ENCODE measurements around the gene ELOVL6.
A peak's percentile ranks its signal among the peaks of the same experiment; 100 is the strongest.

Gene ELOVL6

DNA sequence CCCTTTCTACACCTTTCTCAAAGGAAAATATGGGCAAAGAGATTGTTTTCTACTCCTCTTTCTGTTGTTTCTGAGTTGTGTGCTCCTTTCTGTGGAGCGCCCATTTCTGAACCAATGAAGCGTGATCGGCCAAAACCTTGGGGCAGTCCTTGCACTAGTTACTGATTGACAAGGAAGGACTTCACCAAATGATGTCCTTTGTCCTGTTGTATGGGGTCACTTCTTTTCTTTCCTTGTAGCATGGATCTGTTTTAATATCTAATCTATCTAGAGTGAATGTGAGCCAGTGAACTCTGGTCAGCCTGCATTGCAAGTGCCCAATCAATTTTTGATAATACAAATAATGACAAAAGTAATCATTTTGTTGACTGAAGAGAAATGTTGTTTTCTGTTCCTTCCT lies 191.2 kb downstream of the ELOVL6 start:
- Histone ChIP-seq H3K9ac (no peak overlapping the region), H3K9me3 (no peaks in the 10 kb centered on the region), H4K20me1 (no peaks in the 10 kb centered on the region), H3K36me3 (no peaks in the 10 kb centered on the region), H3K4me1 (peaks cover 18% of the 10 kb centered on the region), H3K4me2 (0 out of 2 replicates have a peak overlapping the region, but pooled peaks have one; percentile 18), H3K27me3 (no peaks in the 10 kb centered on the region), H3K27ac (no peak overlapping the region), H3K4me3 (no peak overlapping the region)
- TF ChIP-seq Cebpa-rat (IDR thresholded peaks at IDR 0.05) = no peak

- no peaks in the 10 kb centered on the region for H4K20me1 ChIP-seq
- no peaks in the 10 kb centered on the region for H3K27me3 ChIP-seq
- H3K9ac ChIP-seq = no peak overlapping the region
- H3K36me3 ChIP-seq = no peaks in the 10 kb centered on the region
- H3K4me2 ChIP-seq = no peak overlapping the region; the same call in 1 of the 2 replicates
- no peak overlapping the region for H3K27ac ChIP-seq
- H3K4me1 ChIP-seq = peaks cover 18% of the 10 kb centered on the region
- no peaks in the 10 kb centered on the region for H3K9me3 ChIP-seq
- H3K4me3 ChIP-seq = no peak overlapping the region
- TF ChIP-seq Cebpa-rat (IDR thresholded peaks at IDR 0.05) = no peak
Measured at GRCh38 chr4:110005461-110006056, 192.9 kb downstream of the ELOVL6 start.

- H3K4me2 ChIP-seq = no peak overlapping the region
- H3K36me3 ChIP-seq = no peaks in the 10 kb centered on the region
- peaks cover 28% of the 10 kb centered on the region for H3K4me1 ChIP-seq
- TF ChIP-seq Cebpa-rat (IDR thresholded peaks at IDR 0.05) = no peak
- no peak overlapping the region for H3K27ac ChIP-seq
- no peaks in the 10 kb centered on the region for H3K9me3 ChIP-seq
- H4K20me1 ChIP-seq = no peaks in the 10 kb centered on the region
- no peaks in the 10 kb centered on the region for H3K27me3 ChIP-seq
- no peak overlapping the region for H3K9ac ChIP-seq
- H3K4me3 ChIP-seq = no peak overlapping the region
Measured at GRCh38 chr4:110004556-110004955, 193.9 kb downstream of the ELOVL6 start.

DNA sequence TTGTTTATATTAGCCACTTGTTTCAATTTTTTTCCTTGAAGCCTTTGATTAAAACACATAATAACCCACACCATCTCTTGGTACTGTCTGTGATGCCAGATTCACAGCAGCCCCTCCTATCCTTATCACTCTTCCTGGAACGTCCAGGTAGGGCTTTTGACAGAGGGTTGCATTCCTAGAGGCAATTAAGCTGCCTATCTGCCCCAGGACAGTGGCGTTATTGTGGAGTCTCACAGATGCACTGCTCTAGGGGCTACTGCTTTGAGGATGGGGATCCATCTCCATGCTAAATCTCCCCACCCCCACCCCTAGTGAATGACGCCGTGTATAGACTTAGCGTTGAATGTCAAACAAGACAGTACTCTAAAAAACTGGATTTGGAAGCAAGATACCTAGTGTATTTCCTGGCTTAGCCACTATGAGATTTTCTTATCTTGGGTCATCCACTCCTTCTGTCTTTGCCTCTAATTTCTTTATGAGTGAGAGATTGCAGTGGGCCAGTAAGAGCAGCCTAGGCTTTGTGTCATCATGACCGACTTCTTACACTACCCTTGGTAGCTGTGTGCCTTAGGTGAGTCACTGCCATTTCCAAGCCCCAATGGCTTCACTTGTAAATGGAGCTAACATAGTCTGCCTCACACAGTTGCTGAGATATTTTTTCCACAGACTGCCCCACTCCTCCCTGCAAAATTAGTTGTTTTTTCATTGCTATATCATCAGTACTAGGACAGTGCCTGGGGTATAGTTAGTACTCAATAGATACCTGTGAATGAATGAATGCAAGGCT lies 194.8 kb downstream of the ELOVL6 start:
- Histone ChIP-seq H3K4me1 (peaks cover 29% of the 10 kb centered on the region), H3K4me2 (no peak overlapping the region), H3K9ac (no peak overlapping the region), H3K36me3 (no peaks in the 10 kb centered on the region), H4K20me1 (no peaks in the 10 kb centered on the region), H3K27me3 (no peaks in the 10 kb centered on the region), H3K9me3 (no peaks in the 10 kb centered on the region), H3K4me3 (no peak overlapping the region), H3K27ac (no peak overlapping the region)
- TF ChIP-seq Cebpa-rat (IDR thresholded peaks at IDR 0.05) = no peak

GRCh38 chr4:110002326-110002725 lies 196.1 kb downstream of the ELOVL6 start:
- H3K9ac ChIP-seq = no peak overlapping the region
- H3K27ac ChIP-seq = no peak overlapping the region
- TF ChIP-seq Cebpa-rat (IDR thresholded peaks at IDR 0.05) = no peak
- H3K27me3 ChIP-seq = no peaks in the 10 kb centered on the region
- no peaks in the 10 kb centered on the region for H3K36me3 ChIP-seq
- H3K4me3 ChIP-seq = no peak overlapping the region
- H3K4me2 ChIP-seq = no peak overlapping the region
- H3K4me1 ChIP-seq = peaks cover 24% of the 10 kb centered on the region
- H3K9me3 ChIP-seq = no peaks in the 10 kb centered on the region
- H4K20me1 ChIP-seq = no peaks in the 10 kb centered on the region

GRCh38 chr4:109999585-109999912 lies 198.9 kb downstream of the ELOVL6 start:
- Histone ChIP-seq H3K27ac (no peak overlapping the region), H3K36me3 (no peaks in the 10 kb centered on the region), H3K9ac (no peak overlapping the region), H3K4me3 (no peak overlapping the region), H3K27me3 (no peaks in the 10 kb centered on the region), H4K20me1 (no peaks in the 10 kb centered on the region), H3K9me3 (no peaks in the 10 kb centered on the region), H3K4me2 (no peak overlapping the region), H3K4me1 (peaks cover 19% of the 10 kb centered on the region)
- TF ChIP-seq Cebpa-rat (IDR thresholded peaks at IDR 0.05) = no peak

DNA sequence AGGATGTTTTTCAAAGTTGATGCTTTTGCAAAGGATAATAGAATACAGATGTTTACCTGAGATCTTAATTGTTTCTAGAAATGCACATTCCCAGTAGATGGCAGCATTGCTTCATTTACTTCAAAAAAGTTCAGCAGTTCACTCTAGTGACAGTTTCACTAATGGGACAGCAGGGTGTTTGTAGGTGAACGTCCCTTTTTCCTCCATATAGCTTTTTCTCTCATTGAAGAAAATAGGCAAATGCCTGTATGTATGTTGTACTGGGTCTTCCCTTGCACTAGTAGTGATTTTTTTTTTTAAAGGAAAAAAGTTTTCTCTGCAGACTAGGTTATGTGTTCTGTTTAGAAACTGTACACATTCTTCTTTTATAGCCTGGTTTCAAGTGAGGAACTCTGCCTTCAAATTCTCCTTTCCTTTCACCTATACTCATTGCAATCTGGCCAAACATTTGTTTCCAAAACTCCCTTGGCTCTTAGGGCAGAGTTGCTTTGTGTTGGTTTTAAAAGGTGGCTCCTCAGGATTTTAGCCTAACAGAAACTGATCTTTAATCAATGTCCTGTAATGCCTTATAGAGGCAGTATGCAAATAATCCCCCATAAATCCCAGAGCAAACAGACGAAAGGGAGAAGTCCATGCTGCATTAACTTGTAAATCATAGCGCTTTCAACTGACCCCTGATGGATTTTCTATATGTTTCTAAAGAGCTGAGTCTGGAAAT lies 199.4 kb downstream of the ELOVL6 start:
- Histone ChIP-seq H3K27me3 (no peaks in the 10 kb centered on the region), H3K4me1 (peaks cover 19% of the 10 kb centered on the region), H3K9ac (no peak overlapping the region), H3K4me2 (no peak overlapping the region), H3K4me3 (no peak overlapping the region), H4K20me1 (no peaks in the 10 kb centered on the region), H3K27ac (no peak overlapping the region), H3K9me3 (no peaks in the 10 kb centered on the region), H3K36me3 (no peaks in the 10 kb centered on the region)
- TF ChIP-seq Cebpa-rat (IDR thresholded peaks at IDR 0.05) = no peak

- no peaks in the 10 kb centered on the region for H3K9me3 ChIP-seq
- H3K27ac ChIP-seq = no peak overlapping the region
- peak overlapping the region; percentile 26 for H3K4me2 ChIP-seq
- H3K4me1 ChIP-seq = peaks cover 19% of the 10 kb centered on the region
- H3K36me3 ChIP-seq = no peaks in the 10 kb centered on the region
- H4K20me1 ChIP-seq = no peaks in the 10 kb centered on the region
- H3K27me3 ChIP-seq = no peaks in the 10 kb centered on the region
- no peak overlapping the region for H3K9ac ChIP-seq
- H3K4me3 ChIP-seq = no peak overlapping the region
- no peak for TF ChIP-seq Cebpa-rat (IDR thresholded peaks at IDR 0.05)
Measured at GRCh38 chr4:109996526-109996925, 201.9 kb downstream of the ELOVL6 start.
